HG03066 (cell line): Measurements from ENCODE around the gene TCF19.

Experiments used
- ATAC-seq: cut with Tn5 transposase; IDR thresholded peaks from one replicate; pipeline ENCODE4 v1.9.1; 2021; ENCODE audit warnings: low read depth; ENCODE audit not compliant: unreplicated experiment

TCF19 gene

GRCh38 chr6:31202259-31203166, 44.1 kb downstream of the TCF19 start:
- ATAC-seq, result no peak

- peak; percentile 47 for ATAC-seq
Observed at GRCh38 chr6:31203345-31203979, 45.1 kb downstream of the TCF19 start.

- no peak for ATAC-seq
Observed at GRCh38 chr6:31204751-31205145, 46.4 kb downstream of the TCF19 start.

- ATAC-seq, result no peak
Observed at GRCh38 chr6:31205638-31206037, 47.2 kb downstream of the TCF19 start.

- ATAC-seq, result no peak
Observed at GRCh38 chr6:31208506-31208905, 50.1 kb downstream of the TCF19 start.

- no peak for ATAC-seq
Observed at GRCh38 chr6:31209137-31209536, 50.7 kb downstream of the TCF19 start.

GRCh38 chr6:31210123-31210522, 51.7 kb downstream of the TCF19 start:
- no peak for ATAC-seq

GRCh38 chr6:31210741-31211532, 52.5 kb downstream of the TCF19 start:
- ATAC-seq, result no peak
